Heart left ventricle (tissue), 13 donors: ENCODE measurements around the gene NPVF.

ENCODE experiments used
- POLR2A ChIP-seq, 2 donors: fragments of 450-650 bp; IDR thresholded peaks; one replicate each; pipeline ENCODE4 v1.6.1; 2017; ENCODE audit warnings: antibody characterized with exemption in 2 of 2, mild to moderate bottlenecking in 2 of 2, moderate library complexity in 2 of 2
- TF ChIP-seq, protein P1 (sequence below), 12 donors: fragments of 200-600 bp; sonication (generic) in 4 of 12; IDR thresholded peaks; one replicate each; pipeline versions ENCODE4 v1.5.0 to v1.8.0; 2018 to 2022; ENCODE audit warnings: antibody characterized with exemption in 12 of 12, mild to moderate bottlenecking in 5 of 12
- donor health status: ischemic (EF 13 %, LVEDD 7.1; RV severe dilation, severe dysfunction).
- donor health status: DM: no; HTN: yes; CAD: no.
- donor health status: DM: no; HTN: no; CAD: no.
- donor health status: ischemic (EF 25% LVEDD 6.9; RV normal size, moderate dysfunction).
- donor health status: ischemic (EF 25% LVEDD 5.7; RV mildly dilated, moderate dysfunction).
- donor health status: ischemic (EF 35%, LVEDD 5.7; RV mildly dilated, moderate dysfunction).
- donor health status: nonischemic (EF 11% LVEDD 7.7; RV severe dilation, severe dysfunction).
- donor health status: DM: yes; HTN: yes; CAD: no.
- donor health status: PGD.
- donor health status: ischemic (EF 29% LVEDD 5.4; RV normal size, mild dysfunction).
- donor health status: nonischemic (EF 23%, LVEDD 6.1; RV moderate dilation, normal function).

DNA sequence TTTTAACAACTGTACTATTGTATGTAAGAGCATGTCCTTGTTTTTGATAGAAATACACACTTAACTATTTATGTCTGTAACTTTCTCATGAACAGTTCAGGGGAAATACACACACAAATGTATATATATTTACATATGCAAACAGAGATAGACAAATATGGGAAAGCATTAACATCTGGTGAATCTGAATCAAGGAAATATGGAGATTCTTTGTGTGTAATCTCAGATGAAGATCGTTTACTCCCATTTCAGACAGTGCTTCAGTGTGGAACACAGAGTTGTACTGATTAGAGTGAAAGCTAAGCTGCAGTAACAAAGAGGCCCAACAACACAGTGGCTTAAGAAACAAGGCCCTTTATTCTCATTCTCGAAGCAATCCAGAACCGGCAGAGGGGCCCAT, 26.3 kb upstream of the NPVF start:
- TF ChIP-seq, protein P1, sequence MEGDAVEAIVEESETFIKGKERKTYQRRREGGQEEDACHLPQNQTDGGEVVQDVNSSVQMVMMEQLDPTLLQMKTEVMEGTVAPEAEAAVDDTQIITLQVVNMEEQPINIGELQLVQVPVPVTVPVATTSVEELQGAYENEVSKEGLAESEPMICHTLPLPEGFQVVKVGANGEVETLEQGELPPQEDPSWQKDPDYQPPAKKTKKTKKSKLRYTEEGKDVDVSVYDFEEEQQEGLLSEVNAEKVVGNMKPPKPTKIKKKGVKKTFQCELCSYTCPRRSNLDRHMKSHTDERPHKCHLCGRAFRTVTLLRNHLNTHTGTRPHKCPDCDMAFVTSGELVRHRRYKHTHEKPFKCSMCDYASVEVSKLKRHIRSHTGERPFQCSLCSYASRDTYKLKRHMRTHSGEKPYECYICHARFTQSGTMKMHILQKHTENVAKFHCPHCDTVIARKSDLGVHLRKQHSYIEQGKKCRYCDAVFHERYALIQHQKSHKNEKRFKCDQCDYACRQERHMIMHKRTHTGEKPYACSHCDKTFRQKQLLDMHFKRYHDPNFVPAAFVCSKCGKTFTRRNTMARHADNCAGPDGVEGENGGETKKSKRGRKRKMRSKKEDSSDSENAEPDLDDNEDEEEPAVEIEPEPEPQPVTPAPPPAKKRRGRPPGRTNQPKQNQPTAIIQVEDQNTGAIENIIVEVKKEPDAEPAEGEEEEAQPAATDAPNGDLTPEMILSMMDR (IDR thresholded peaks at IDR 0.05), result no peak
- TF ChIP-seq POLR2A (IDR thresholded peaks at IDR 0.05), result no peak
